HG03108 (cell line): ENCODE data around the gene ZNF592.
"Not testable (repeated sequence)": the region's sequence is repeated elsewhere in the genome, so short reads cannot be mapped to it uniquely, and the experiment has no call there.

Experiments used
- ATAC-seq: cut with Tn5 transposase; IDR thresholded peaks from one replicate; pipeline ENCODE4 v1.9.1; 2021; ENCODE audit warnings: moderate library complexity; ENCODE audit not compliant: unreplicated experiment

ZNF592 gene

DNA sequence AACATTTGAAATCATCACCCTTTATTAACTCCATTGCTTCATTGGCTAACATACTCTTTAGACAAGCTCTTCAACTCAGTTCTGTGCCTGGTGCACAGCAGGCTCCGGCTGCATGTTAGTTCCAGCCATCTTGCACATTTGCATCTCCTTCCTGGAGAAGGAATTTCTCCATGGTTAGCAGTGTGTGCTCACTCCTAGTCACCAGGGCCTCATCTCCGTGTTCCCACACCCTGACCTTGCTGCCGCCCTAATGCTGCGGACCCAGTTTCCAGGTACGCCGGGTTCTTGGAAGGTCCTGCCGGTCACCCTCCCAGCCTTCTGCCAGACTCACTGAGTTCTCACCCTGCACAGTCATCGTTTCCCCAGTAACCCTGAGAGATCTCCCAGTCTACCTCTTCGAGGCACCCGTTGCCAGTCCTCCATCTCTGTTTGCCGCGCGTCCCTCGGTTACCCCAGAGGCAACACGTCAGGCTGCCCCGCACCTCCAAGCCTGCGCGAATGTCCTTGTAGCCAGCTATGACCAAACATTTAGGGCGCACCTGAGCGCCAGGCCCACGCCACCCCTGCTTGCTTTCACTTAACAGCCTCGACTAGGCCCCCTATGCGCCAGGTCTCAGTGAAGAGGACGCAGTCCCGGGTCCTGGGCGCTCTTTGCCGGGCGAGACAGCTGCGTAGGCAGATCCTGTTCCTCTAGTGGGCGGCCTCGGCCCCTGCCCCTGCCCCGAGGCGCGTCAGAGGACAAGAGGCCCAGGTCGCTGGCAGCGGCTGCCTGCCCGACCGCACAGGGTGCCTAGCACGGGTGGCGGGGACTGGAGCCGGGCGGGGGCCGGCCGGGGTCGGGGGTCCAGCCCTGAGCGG lies 747 bp upstream of the ZNF592 start:
- ATAC-seq = peak; percentile 32

DNA sequence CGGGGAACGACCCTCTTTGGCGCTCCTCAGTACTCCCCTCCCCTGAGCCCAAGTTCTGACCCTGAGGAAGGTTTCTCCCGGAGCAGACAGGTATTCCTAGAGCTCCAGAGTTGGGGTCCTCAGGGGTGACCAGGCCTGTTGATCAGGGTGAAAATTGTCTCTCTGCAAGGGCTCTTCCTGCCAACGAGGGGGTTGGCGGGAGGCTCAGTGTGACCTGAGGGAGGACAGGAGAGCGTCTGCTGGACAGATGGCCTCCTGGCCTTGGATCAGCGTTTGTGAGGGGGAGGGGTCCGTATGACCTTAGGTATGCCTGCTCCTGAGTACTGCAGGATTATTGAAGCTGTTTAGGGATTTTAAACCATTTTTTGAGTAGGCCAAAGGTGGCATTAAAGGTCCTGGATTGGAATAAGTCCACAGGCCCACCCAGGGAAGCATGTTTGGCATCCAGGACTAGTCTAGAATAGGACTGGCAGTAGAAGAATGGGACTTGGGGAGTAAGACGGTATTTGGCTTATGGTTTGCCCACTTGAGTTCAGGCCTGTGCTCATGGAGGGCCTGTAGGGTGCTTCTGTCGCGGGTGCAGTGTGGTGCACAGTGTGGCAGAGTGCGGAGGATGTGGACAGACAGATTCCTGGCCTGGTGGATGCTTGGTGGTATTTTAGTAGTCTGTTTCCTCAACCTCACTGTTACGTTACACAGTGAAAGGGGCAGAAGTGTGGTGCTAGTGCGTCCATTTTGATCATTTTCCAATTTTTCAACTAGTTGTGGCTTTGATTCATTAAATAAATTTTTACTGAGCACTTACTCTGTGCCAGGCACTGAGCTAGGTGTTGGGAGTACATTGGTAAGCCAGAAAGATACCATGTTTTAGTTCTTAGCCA lies 959 bp downstream of the ZNF592 start:
- peak; percentile 1 for ATAC-seq

DNA sequence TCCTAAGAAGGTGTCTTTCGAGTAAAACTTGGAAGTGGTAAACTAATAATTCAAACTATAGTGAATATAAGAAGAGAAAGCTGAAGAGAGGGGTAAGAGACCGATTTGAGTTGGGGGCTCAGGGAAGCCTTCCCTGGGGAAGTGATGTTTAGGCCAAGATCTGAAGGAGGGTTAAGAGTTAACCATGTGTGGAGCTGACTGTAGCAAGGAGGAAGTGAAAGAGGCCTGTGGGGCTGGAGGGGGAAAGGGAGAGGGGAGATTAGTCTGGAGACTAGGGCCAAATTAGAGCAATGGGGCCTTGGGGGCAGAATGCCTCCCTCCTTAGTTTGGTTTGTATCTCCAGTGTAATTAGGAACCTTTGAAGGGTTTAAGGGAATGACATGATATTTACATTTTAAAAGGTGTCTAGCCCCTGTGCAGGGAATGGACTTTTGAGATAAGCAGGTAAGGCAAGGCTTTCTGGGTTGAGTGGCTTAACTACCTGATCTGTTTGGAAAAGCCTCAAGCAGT lies 2.2 kb downstream of the ZNF592 start:
- no peak for ATAC-seq

DNA sequence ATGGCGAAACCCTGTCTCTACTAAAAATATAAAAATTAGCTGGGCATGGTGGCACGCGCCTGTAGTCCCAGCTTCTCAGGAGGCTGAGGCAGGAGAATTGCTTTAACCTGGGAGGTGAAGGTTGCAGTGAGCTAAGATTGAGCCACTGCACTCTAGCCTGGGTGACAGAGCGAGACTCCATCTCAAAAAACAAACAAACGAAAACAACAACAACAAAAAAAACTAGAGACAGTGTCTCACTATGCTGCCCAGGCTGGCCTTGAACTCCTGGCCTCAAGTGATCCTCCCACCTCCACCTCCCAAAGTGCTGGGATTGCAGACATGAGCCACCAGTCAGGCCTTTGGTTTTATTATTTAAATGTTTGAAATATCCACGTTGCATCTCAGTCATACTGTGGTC lies 3.3 kb downstream of the ZNF592 start:
- not testable (repeated sequence) for ATAC-seq

DNA sequence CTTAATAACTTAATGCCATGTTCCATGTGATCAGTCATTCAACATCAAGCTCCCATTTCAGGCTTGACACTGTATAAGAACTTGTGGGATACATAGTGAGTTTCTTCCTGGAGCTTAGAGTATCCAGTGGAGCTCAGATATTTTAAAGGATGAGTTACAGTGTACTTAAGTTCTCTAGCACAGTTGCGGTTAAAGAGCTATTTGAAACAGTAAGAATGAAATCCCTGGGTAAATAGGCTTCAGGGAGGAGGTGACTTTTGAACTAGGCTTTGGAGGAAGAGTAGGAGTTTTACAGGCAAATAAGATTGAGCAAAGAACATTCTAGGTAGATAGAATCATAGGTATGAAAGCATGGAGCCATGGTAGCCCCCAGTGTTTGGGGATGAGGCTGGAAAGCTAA lies 3.8 kb downstream of the ZNF592 start:
- ATAC-seq = no peak

DNA sequence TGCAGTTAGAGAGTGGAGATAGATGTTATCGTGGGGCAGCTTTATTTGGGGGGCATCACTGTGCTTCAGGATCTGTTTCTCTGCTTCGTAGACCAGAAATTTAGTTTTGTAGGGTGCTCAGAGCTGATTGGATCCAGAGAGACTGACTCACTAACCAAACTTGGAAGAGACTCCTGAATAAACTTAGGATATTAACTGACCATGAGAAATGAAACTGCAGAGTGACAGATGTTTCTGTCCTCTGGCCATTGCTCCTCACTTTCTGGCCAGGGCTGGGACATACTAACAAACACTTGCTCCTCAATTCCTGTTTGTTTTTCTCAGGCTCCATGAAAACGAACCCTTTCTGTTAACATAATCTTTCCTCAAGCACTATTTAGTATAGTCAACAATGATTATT lies 4.3 kb downstream of the ZNF592 start:
- ATAC-seq = no peak

DNA sequence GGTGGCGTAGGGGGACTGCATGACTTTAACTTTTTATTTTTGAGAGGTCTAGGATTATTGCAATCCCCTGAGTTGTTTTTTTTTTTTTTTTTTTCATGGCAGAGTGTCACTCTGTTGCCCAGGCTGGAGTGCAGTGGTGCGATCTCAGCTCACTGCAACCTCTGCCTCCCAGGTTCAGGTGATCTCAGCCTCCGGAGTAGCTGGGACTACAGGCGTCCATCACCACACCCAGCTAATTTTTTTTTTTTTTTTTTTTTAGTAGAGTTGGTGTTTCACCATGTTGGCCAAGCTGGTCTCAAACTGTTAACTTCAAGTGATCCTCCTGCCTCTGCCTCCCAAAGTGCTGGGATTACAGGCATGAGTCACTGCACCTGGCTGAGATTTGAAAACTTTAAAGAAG lies 6.5 kb downstream of the ZNF592 start:
- ATAC-seq = not testable (repeated sequence)

DNA sequence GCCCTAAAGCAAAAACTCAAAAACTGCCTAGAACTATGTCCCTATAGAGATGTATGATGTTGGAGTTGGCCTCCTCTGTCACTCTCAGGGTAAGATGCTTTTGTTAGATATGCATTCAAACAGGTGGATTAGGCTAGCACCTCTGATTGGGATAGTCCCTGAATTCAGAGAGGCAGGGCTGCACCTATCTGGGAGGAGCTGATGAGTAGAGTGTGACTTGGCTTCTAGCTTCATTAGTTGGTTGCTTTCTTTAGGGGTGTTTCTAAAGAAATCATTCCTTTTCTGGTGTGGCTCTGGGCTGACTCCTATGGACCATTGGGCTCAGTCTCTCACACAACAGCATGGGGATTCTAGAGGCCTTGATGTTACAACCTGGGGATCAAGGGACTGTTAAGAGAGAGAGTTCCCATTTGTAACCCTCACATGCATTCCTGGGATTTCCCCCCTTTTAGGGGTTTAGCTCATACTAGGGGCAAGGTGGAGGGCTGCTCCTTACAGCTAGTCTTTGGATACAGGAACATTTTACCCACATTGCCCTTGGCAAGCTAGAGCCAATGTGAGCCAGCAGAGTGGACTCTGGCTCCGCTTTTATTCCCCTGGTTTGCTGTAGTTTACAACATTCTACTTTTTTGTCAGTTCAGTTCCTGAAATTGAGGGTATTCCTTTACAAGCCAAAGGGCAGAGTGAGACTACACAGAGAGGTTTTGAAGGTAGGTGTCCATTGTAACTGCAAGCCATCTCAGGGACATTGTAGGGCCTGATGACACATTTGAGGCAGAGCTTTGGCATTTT lies 7.5 kb downstream of the ZNF592 start:
- ATAC-seq = no peak

DNA sequence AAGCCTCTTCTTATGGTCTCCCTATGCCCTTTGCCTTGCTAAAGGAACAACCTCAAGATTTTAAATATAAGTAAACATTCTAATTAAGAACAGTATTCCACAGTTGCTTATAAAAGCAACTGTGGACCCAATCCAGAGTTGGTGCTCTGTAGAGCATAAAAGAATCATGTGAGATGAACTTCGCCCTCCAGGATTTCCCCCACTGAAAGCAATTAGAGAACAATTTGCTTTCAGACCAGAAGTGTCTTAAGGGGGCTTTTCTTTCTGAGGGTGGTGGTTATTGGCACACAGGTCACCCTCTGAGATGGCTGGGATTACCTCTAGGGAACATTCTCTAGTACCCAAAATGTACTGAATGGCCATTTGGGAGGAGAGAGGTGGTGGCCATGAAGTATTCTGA lies 10.6 kb downstream of the ZNF592 start:
- ATAC-seq = no peak

DNA sequence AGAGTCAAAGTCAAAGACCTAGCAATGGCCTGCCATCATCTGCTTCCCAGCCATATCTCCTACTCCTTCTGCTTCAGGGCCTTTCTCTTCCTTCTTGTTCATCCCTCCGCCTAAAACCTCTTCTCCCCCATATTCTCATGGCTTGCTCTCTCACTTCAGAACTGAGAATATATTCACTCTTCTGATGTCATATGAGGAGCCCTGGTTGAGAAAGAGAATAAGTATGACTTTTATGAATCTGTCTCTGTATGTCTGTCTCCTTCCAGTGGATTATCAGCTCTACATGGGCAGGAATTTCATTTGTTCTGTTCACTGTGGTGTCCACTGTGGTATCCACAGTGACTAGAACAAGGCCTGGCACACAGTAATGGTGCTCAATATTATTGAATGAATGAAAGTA lies 11.8 kb downstream of the ZNF592 start:
- no peak for ATAC-seq

DNA sequence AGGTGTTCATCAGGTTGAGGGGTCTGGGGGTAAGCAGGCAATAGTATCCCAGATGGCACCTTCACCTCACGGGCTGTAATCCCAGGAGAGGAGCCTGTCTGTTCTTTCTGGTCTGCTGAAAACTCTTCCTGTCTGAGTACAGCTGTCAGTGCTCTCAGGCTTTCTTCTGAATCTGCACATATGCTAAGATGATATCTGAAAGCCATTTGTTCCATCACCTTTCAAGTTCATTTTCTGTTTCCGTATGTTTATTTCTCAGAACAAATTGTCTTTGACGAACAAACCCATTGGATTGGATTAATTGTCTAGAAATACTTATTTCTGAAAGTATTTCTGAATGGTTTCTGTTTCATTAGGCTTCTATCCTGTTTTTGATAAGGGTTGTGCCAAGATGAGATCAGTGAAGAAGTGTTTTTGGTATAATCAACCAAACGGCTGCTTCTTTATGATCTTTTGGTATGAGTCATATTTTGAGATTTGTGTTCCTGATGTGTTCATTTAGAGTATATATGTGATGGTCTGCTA lies 13.3 kb downstream of the ZNF592 start:
- peak; percentile 51 for ATAC-seq

DNA sequence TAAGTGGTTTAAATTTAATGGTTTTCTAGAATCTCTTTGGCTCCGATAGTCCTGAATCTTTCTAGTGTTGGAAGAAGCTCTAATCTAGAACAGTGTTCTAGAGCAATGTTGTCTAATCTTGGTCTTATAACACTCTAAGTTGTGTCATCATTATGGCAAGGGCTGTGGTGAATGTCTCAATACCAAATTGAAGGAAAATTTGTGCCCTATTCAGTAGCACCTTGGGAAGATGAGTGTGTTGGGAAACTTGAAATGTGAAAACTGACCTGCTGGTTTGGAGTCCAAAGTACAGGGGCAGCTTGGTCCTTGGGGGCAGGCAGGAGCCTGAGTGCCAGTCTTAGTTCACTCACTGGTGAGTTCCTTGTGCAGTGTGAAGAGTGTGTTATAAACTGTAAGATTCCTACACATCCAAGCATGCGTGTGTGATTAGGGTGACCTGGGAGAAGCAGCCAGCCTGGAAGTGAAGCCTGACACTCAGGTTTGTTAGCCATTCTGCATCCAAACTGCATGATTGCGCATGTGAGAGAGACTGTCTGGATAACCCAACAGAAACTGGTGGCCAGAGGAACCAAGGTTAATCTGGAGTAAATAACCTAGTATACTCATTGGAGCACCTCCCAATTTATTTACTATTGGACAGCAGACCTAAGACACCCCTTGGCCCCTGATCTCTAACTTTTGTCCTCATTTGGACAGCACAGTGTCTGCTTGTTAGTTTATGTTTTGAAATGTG lies 14.6 kb downstream of the ZNF592 start:
- ATAC-seq = no peak

DNA sequence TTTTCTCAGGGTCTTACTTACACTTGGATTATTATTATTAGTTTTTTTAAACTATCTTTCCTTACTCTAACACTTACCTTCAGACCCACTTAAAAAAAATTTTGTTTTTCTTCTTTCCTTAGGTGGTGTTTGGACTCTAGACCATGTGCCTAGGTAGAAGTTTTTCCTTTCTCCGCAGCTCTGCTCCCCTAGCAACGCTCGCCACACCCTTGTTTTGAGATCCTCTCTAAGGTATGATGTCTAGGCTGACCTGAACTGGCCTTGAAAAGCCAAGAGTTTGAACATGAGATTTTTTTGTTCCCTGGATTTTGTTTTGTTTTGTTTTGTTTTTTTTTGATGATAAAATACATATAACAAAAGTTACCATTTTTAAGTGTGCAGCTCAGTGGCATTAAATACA lies 16.2 kb downstream of the ZNF592 start:
- no peak for ATAC-seq

DNA sequence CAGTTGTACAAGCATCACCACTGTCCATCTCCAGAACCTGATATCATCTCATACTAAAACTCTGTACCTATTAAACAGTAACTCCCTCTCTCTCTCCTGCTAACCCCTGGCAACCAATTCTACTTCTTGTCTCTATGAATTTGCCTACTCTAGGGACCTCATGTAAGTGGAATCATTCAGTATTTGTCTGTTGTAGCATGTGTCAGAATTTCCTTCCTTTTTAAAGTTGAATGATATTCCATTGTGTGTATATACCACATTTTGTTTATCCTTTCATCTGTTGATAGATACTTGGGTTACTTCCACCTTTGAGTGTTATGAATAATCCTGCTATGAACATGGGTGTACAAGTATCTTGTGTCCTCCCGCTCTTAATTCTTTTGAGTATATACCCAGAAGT lies 16.6 kb downstream of the ZNF592 start:
- ATAC-seq = no peak

DNA sequence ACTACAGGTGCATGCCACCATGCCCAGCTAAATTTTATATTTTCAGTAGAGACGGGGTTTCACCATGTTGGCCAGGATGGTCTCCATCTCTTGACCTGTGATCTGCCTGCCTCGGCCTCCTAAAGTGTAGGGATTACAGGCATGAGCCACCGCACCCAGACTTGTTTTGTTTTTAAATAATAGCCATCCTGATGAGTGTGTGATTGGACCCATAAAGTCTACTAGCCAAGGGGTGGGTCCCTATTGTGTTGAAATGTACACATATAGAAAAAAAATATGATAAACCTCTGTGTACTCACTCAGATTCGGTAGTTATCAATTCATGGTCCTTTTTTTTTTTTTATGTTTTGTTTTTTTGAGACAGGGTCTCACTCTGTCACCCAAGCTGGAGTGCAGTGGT lies 17.3 kb downstream of the ZNF592 start:
- ATAC-seq = no peak

DNA sequence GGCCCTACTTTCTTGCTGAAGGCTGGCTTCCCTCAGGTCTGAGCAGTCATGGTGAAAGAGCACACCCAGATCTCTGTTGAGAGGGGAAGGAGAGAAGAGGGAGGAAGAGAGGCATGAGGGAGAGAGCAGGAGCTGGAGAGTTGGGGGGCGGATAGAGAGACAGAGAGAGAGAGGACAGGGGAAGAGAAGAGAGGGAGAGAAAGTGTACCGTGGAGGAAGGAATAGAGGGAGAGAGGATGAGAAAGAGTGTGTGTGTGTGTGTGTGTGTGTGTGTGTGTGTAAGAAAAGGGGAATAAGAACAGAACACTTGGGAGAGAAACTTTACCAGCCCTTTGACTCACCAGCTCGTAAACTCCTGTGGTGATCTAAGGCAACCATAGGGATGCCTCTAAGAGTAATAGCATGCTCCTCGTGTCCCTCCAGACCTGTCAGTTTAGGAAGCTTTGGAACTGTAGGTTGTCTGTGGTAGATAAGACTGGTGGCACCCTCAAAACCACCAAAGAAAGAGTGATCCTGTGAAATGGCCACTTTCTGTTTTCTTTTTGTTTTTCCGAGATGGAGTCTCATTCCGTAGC lies 18.2 kb downstream of the ZNF592 start:
- no peak for ATAC-seq

DNA sequence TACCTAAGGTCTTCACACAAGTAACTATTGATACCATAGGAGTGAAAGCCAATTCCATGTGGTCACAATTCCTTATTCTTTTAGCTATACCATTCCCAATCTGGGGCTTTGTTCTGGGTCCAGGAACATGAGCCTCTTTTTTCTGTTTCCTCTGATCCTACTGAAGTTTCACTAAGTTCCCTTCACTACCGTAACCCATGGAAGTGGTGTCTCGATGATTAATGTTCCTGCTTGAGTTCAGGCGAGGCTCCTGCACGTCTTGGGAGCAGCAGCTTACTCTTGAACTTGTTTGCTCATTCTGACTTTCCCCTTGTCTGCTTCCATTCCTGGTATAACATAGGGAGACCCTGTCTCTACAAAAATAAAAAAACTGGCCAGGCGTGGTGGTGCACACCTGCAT lies 23.6 kb downstream of the ZNF592 start:
- ATAC-seq = no peak

DNA sequence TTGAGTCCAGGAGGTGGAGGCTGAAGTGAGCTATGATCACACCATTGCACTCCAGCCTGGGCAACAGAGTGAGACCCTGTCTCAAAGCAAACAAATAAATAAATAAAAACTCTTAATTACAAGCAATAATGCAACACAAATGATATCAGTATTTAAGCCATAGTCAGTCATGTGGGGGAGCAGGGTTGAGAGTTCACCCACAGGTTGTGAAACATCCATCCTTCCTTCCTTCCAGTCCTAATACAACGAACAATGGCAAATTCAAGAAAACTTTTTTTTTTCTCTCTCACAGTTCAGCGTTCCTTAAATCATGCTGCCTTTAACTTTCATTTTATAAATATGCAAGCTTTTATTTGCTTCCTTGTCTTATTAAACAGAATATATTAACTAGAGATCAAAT lies 24.1 kb downstream of the ZNF592 start:
- ATAC-seq = no peak

DNA sequence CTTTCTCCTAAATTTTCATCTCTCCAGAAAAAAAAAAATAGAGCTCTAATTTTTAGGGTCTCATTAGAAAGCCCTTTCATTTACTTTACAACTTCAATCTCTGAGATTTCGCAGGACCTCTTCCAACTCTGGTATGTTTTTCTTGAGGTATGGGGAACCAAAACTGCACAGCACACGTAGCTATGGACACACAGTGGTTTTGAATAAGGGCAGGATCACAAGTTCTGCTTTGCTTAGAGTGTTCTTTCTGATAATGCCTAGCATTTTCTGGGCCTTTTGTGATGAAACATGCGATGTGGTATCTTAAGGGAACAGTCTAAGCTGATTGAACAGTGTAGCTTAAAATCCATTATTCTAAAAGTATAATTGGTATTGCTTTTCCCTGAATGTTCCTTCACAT lies 25.3 kb downstream of the ZNF592 start:
- no peak for ATAC-seq
